ENCODE data around the gene EDN3.

Gene EDN3

GRCh38 chr20:59300333-59301081 lies at the start of gene EDN3:
EDN3 (plus strand) TSS chr20:59300611; CDS start chr20:59300813, 202 bp downstream.
- no peak for DNase-seq

- no peak for DNase-seq
Observed at GRCh38 chr20:59253325-59253724, 47.1 kb upstream of the EDN3 start.

GRCh38 chr20:59253779-59254319 lies 46.6 kb upstream of the EDN3 start:
- DNase-seq = peak; percentile 36 to 49

- no peak for DNase-seq
Observed at GRCh38 chr20:59255256-59255655, 45.2 kb upstream of the EDN3 start.

GRCh38 chr20:59258221-59258621 lies 42.2 kb upstream of the EDN3 start:
- DNase-seq = no peak

- DNase-seq = no peak
Observed at GRCh38 chr20:59259946-59260345, 40.5 kb upstream of the EDN3 start.

GRCh38 chr20:59265298-59265697 lies 35.1 kb upstream of the EDN3 start:
- no peak for DNase-seq

GRCh38 chr20:59268870-59269269 lies 31.5 kb upstream of the EDN3 start:
- no peak for DNase-seq

GRCh38 chr20:59269411-59270025 lies 30.9 kb upstream of the EDN3 start:
- DNase-seq = no peak

- DNase-seq = no peak
Observed at GRCh38 chr20:59270380-59270779, 30.0 kb upstream of the EDN3 start.

- no peak for DNase-seq
Observed at GRCh38 chr20:59273739-59274357, 26.6 kb upstream of the EDN3 start.

- DNase-seq = no peak
Observed at GRCh38 chr20:59276938-59277337, 23.5 kb upstream of the EDN3 start.

GRCh38 chr20:59284470-59284869 lies 15.9 kb upstream of the EDN3 start:
- DNase-seq = no peak

GRCh38 chr20:59289994-59290393 lies 10.4 kb upstream of the EDN3 start:
- no peak for DNase-seq

GRCh38 chr20:59291740-59292383 lies 8.5 kb upstream of the EDN3 start:
- DNase-seq = no peak

- DNase-seq = no peak
Observed at GRCh38 chr20:59295531-59295930, 4.9 kb upstream of the EDN3 start.

GRCh38 chr20:59297686-59298085 lies 2.7 kb upstream of the EDN3 start:
- no peak for DNase-seq

GRCh38 chr20:59299945-59300332 lies 472 bp upstream of the EDN3 start:
- no peak for DNase-seq

- no peak for DNase-seq
Observed at GRCh38 chr20:59301343-59302007, 1.1 kb downstream of the EDN3 start.

GRCh38 chr20:59305908-59306655 lies 5.7 kb downstream of the EDN3 start:
- DNase-seq = no peak

- DNase-seq = no peak
Observed at GRCh38 chr20:59307270-59307669, 6.9 kb downstream of the EDN3 start.

Data from activated T-cell treated with anti-CD3 and anti-CD28 coated beads, Interleukin-2, amount 50 U/mL, for 48 hours (primary cell).